OCI-LY3 (cell line): ENCODE measurements around the gene ERGIC1.

Source experiments
- H2AFZ ChIP-seq: fragments of 200-600, 300-600 bp; shearing (Covaris generic); 2 replicates; pipeline ENCODE4 v1.6.0; 2014; ENCODE audit warnings: antibody characterized with exemption, low read depth, low read length
- H3K27ac ChIP-seq: fragments of 200-600, 300-600 bp; sonication (generic); 2 replicates; pipeline ENCODE4 v1.5.1; 2014; ENCODE audit warnings: mild to moderate bottlenecking, low read length, moderate library complexity, mixed read lengths
- H3K27me3 ChIP-seq: fragments of 200-600, 300-600 bp; sonication (generic); 2 replicates; pipeline ENCODE4 v1.6.1; 2014; ENCODE audit warnings: low read depth, low read length, mixed read lengths
- H3K36me3 ChIP-seq: fragments of 200-600, 300-600 bp; sonication (generic); replicated peaks from 2 replicates; pipeline ENCODE3; 2014; ENCODE audit warnings: low read depth, low read length, mixed read lengths
- H3K4me1 ChIP-seq: fragments of 300-600, 200-600 bp; sonication (generic); 2 replicates; pipeline ENCODE4 v1.6.1; 2014; ENCODE audit warnings: low read length, mixed read lengths
- H3K4me2 ChIP-seq: fragments of 200-600, 300-600 bp; sonication (generic); 2 replicates; pipeline ENCODE4 v1.6.1; 2014; ENCODE audit warnings: low read length, mixed read lengths
- H3K4me3 ChIP-seq: fragments of 300-600, 200-600 bp; sonication (generic); 2 replicates; pipeline ENCODE4 v1.5.1; 2014; ENCODE audit warnings: antibody characterized with exemption, mild to moderate bottlenecking, low read length, moderate library complexity
- H3K79me2 ChIP-seq: fragments of 300-600, 200-600 bp; shearing (Covaris generic); 2 replicates; pipeline ENCODE4 v1.6.1; 2014; ENCODE audit warnings: mild to moderate bottlenecking, low read length, mixed read lengths
- H3K9ac ChIP-seq: fragments of 300-600, 200-600 bp; shearing (Covaris generic); 2 replicates; pipeline ENCODE4 v1.6.0; 2014; ENCODE audit warnings: mild to moderate bottlenecking, low read length, moderate library complexity
- H3K9me3 ChIP-seq: fragments of 200-600, 300-600 bp; shearing (Covaris generic); 2 replicates; pipeline ENCODE4 v1.6.1; 2014; ENCODE audit warnings: low read length, mixed read lengths; ENCODE audit not compliant: insufficient read depth
- H4K20me1 ChIP-seq: fragments of 200-600, 300-600 bp; sonication (generic); 2 replicates; pipeline ENCODE4 v1.6.1; 2016; ENCODE audit warnings: low read length, mixed read lengths; ENCODE audit not compliant: insufficient read depth
- EZH2phosphoT487 ChIP-seq: fragments of 200-600 bp; shearing (Covaris generic); IDR thresholded peaks from 2 replicates; pipeline ENCODE4 v1.6.1; 2018; ENCODE audit warnings: antibody characterized with exemption, mixed run types, low read depth
- TF ChIP-seq, protein P1 (sequence below): fragments of 200-600, 300-600 bp; sonication (generic); IDR thresholded peaks from 2 replicates; pipeline ENCODE4 v1.5.1; 2014; ENCODE audit warnings: antibody characterized with exemption, low read length, low read depth

ERGIC1 gene

DNA sequence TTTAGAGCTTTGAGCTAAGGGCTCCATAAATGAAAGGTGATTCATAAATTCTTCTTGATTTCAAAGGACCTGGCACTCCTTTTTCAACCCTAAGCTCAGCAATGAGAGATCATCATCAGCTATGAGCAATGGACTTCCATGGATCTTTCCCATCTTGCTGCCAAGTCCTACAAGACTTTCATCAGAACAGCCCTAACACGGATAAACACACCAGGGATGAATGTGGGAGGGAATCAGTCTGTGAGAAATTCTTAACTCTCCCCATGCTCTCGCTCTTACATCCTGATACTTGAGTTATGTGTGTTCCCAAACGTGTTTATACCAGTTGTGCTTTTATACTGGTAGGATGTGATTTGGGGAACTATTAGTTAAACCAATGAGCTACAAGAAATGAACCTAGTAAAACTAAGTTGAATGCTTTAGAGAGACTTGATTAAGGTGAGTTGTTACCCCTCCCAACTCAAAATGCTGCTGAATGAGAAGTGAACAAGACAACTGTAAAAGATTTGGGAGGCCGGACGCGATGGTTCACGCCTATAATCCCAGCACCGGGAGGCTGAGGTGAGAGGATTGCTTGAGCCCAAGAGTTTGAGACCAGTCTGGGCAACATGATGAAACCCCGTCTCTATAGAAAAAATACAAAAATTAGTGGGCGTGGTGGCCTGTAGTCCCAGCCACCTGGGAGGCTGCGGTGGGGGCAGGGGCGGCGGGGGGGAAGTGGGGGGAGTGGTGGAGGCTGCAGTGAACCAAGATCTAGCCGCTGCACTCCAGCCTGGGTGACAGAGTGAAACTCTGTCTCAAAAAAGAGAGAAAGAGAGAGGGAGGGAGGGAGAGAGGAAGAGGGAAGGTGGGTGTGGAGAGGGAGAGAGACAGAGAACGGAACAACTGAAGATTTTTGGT lies 120.0 kb downstream of the ERGIC1 start:
- Histone ChIP-seq H3K4me1 (0 out of 2 replicates have a peak, but pooled peaks cover 3% of the 10 kb centered on the region), H3K36me3 (no peaks in the 10 kb centered on the region), H3K4me2 (no peak overlapping the region), H3K27me3 (no peaks in the 10 kb centered on the region), H4K20me1 (no peaks in the 10 kb centered on the region), H3K4me3 (no peak overlapping the region), H3K9me3 (no peaks in the 10 kb centered on the region), H3K27ac (no peak overlapping the region), H3K79me2 (no peaks in the 10 kb centered on the region), H3K9ac (no peak overlapping the region), H2AFZ (no peak overlapping the region)
- TF ChIP-seq, protein P1, sequence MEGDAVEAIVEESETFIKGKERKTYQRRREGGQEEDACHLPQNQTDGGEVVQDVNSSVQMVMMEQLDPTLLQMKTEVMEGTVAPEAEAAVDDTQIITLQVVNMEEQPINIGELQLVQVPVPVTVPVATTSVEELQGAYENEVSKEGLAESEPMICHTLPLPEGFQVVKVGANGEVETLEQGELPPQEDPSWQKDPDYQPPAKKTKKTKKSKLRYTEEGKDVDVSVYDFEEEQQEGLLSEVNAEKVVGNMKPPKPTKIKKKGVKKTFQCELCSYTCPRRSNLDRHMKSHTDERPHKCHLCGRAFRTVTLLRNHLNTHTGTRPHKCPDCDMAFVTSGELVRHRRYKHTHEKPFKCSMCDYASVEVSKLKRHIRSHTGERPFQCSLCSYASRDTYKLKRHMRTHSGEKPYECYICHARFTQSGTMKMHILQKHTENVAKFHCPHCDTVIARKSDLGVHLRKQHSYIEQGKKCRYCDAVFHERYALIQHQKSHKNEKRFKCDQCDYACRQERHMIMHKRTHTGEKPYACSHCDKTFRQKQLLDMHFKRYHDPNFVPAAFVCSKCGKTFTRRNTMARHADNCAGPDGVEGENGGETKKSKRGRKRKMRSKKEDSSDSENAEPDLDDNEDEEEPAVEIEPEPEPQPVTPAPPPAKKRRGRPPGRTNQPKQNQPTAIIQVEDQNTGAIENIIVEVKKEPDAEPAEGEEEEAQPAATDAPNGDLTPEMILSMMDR: no peak
- no peak for TF ChIP-seq EZH2phosphoT487

DNA sequence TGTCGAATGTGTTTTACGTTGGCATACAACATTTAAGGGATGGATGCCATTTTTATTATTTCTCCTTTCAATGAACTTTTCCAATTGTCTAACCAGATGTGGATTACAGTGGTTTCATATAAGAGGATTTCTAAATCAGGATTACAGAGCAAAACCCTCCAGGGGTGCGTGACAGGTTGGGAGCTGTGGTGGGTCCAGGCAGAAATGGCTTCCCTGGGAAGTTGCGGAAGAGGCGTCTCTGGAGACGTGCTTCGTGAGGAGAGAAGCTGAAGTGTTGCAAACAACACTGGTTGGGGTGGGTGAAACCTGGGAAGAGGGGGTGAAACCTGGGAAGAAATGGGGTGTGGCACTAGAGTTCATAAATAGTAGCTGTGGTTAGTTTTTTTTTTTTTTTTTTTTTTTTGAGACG lies 120.7 kb downstream of the ERGIC1 start:
- no peak overlapping the region for H3K4me3 ChIP-seq
- H3K4me1 ChIP-seq: peaks cover 3% of the 10 kb centered on the region
- H3K4me2 ChIP-seq: no peak overlapping the region
- peaks cover 4% of the 10 kb centered on the region for H3K79me2 ChIP-seq
- no peaks in the 10 kb centered on the region for H3K36me3 ChIP-seq
- no peak overlapping the region for H3K9ac ChIP-seq
- no peaks in the 10 kb centered on the region for H4K20me1 ChIP-seq
- H3K9me3 ChIP-seq: no peaks in the 10 kb centered on the region
- no peak overlapping the region for H3K27ac ChIP-seq
- H3K27me3 ChIP-seq: no peaks in the 10 kb centered on the region
- TF ChIP-seq, protein P1: no peak
- no peak for TF ChIP-seq EZH2phosphoT487
- no peak overlapping the region for H2AFZ ChIP-seq

DNA sequence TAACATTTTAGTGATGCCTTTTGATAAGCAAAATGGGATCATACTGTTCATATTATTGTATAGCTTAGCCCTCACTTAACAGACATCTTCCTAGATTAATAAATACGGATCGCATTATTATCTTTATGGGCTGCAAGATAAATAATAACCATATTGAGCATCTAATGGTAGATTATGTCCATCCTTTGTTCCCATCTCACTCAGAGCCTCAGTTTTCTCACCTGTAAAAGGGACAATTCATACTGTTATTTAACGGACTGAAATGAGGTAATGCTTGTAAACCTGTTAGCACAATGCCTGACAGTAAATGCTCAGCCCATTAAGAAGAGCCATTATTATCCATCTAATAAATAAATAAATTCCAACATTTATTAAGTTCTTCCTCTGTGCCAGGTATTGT lies 122.2 kb downstream of the ERGIC1 start:
- no peak overlapping the region for H3K27ac ChIP-seq
- peaks cover 14% of the 10 kb centered on the region for H3K79me2 ChIP-seq
- H3K9ac ChIP-seq: no peak overlapping the region
- H2AFZ ChIP-seq: no peak overlapping the region
- no peaks in the 10 kb centered on the region for H3K27me3 ChIP-seq
- peaks cover 12% of the 10 kb centered on the region for H3K4me1 ChIP-seq
- H4K20me1 ChIP-seq: no peaks in the 10 kb centered on the region
- no peaks in the 10 kb centered on the region for H3K9me3 ChIP-seq
- H3K4me3 ChIP-seq: no peak overlapping the region
- TF ChIP-seq EZH2phosphoT487: no peak
- TF ChIP-seq, protein P1: no peak
- H3K36me3 ChIP-seq: no peaks in the 10 kb centered on the region
- no peak overlapping the region for H3K4me2 ChIP-seq

DNA sequence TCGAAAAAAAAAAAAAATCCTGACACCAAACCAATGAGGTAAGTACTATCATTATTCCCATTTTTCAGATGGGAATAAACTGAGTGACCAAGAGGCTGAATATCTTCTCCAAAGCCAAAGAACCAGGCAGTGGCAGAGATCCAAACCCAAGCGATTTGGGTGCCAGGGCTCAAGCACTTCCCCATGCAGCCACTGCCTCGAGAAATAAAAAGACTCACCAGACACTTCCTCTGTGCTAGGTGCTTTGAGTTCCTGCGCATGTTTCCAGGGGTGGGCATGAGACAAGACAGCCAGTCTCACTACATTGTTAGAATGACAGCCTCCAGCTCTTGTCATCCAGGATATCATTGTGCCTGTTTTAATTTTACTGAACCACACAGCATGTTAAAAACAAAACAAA lies 122.9 kb downstream of the ERGIC1 start:
- Histone ChIP-seq H3K4me1 (peaks cover 12% of the 10 kb centered on the region), H3K27me3 (no peaks in the 10 kb centered on the region), H3K9ac (no peak overlapping the region), H3K79me2 (peaks cover 14% of the 10 kb centered on the region), H3K4me2 (no peak overlapping the region), H3K4me3 (no peak overlapping the region), H3K9me3 (no peaks in the 10 kb centered on the region), H4K20me1 (no peaks in the 10 kb centered on the region), H3K36me3 (no peaks in the 10 kb centered on the region), H2AFZ (no peak overlapping the region), H3K27ac (no peak overlapping the region)
- TF ChIP-seq, protein P1: no peak
- TF ChIP-seq EZH2phosphoT487: no peak
